ENCODE data around the gene RYR3.

DNA sequence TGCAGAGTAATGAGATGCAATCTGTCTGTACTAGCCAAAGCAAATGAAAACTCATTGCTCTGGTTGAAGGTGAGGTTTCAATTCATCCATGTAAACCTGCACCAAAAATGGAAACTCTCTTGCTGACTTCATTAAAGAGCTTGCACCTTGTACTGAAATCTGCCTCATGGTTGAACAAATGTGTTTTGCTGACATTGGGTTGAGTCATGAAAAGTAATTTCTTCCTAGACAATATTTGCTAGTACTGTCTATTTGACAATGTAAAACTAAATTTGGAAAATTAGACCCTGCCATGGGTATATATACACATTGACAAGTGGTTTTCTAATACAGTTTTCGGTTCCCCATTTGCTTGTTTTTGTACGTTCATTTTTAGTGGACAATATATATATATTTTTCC lies 33.3 kb downstream of the RYR3 start:
- TF ChIP-seq CTCF (IDR thresholded peaks at IDR 0.05) (no peak), EZH2 (IDR thresholded peaks at IDR 0.05; ENCODE audit: borderline replicate concordance, insufficient read depth, low read depth, low read length, poor library complexity, severe bottlenecking) (no peak)
